BJ (cell line): Measurements from ENCODE around the gene ETV4. TPM values are rescaled to one million over a fixed set of nuclear protein-coding genes. Genes with fewer than 3 reads are reported as not detected.

Source experiments
- CTCF ChIA-PET: fragments of 350-600 bp; formaldehyde crosslinking; extraction: SDS; loops from one replicate; lab custom pipeline; 2021; ENCODE audit warnings: antibody characterized with exemption, inconsistent platforms; lab: Yijun Ruan, JAX
- POLR2A ChIA-PET: fragments of 300-600 bp; sonication (Branson Sonifier 250); formaldehyde crosslinking; extraction: SDS; loops from one replicate; lab custom pipeline; 2021; ENCODE audit warnings: antibody characterized with exemption; lab: Charles Lee
- DNase-seq: peaks from one replicate; pipeline ENCODE4 v3.0.0-alpha.2; 2011; ENCODE audit warnings: low read depth
- H3K27me3 ChIP-seq: 2 replicates; pipeline ENCODE4 v1.6.0; 2011; ENCODE audit warnings: low read length; ENCODE audit not compliant: control insufficient read depth, insufficient read depth
- H3K36me3 ChIP-seq: 2 replicates; pipeline ENCODE4 v1.5.1; 2011; ENCODE audit warnings: low read length; ENCODE audit not compliant: control insufficient read depth, insufficient read depth
- H3K4me3 ChIP-seq: 2 replicates; pipeline ENCODE4 v1.5.1; 2011; ENCODE audit warnings: low read depth, mild to moderate bottlenecking, control low read depth, low read length
- polyA plus RNA-seq: library from polyadenylated mRNA; depleted of rRNA; stranded (reverse); fragments of >200 nt; gene quantifications from 2 replicates; pipeline ENCODE4 v1.2.3, GENCODE V29; 2011
- TF ChIP-seq, protein P1 (sequence below): IDR thresholded peaks from 2 replicates; pipeline ENCODE4 v1.5.1; 2011; ENCODE audit warnings: low read depth, mild to moderate bottlenecking, control low read depth, inconsistent platforms, low read length, moderate library complexity; ENCODE audit not compliant: insufficient read depth

The ETV4 gene
- polyA plus RNA-seq, 1 experiment = 6.6 TPM

DNA sequence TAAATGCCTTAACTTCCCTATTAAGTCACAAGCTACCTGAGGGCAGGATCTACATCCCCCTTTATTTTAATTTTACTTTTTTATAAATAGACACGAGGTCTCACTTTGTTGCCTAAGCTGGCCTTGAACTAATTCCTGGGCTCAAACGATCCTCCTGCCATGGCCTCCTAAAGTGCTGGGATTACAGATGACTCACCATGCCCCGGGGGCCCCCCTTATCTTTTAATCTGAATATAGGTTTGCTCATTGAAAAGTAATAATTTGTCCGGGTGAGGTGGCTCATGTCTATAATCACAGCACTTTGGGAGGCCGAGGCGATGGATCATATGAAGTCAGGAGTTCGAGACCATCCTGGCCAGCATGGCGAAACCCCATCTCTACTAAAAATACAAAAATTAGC, 14.2 kb downstream of the ETV4 start:
- Histone ChIP-seq H3K4me3 (no peak overlapping the region), H3K36me3 (peaks cover 2% of the 10 kb centered on the region), H3K27me3 (no peaks in the 10 kb centered on the region)
- DNase-seq = no peak
- TF ChIP-seq, protein P1, sequence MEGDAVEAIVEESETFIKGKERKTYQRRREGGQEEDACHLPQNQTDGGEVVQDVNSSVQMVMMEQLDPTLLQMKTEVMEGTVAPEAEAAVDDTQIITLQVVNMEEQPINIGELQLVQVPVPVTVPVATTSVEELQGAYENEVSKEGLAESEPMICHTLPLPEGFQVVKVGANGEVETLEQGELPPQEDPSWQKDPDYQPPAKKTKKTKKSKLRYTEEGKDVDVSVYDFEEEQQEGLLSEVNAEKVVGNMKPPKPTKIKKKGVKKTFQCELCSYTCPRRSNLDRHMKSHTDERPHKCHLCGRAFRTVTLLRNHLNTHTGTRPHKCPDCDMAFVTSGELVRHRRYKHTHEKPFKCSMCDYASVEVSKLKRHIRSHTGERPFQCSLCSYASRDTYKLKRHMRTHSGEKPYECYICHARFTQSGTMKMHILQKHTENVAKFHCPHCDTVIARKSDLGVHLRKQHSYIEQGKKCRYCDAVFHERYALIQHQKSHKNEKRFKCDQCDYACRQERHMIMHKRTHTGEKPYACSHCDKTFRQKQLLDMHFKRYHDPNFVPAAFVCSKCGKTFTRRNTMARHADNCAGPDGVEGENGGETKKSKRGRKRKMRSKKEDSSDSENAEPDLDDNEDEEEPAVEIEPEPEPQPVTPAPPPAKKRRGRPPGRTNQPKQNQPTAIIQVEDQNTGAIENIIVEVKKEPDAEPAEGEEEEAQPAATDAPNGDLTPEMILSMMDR = no peak
- POLR2A ChIA-PET = no interaction called here
- CTCF ChIA-PET = interaction anchor here (1.2 to 1.7 kb wide), 2 partner anchors 12 to 45 kb away, joined by 4 to 5 read pairs; no protein-coding TSS in a partner anchor

DNA sequence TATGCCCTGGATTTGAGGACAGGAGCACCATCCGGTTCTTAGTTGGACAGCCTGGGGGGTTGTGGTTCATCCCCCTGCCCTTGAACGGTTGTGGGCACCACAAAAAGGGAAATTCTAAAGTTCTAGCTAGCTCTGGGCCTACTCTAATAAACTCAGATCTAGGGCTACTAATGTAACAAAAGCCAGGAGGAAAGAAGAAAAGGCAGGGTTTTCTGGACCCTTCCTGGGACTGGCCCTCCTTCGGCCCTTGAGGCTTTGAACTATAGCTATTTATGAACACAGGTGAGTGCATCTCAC, 15.1 kb downstream of the ETV4 start:
- POLR2A ChIA-PET = no interaction called here
- H3K36me3 ChIP-seq = peaks cover 5% of the 10 kb centered on the region
- H3K27me3 ChIP-seq = no peaks in the 10 kb centered on the region
- DNase-seq = no peak
- TF ChIP-seq, protein P1 = no peak
- CTCF ChIA-PET = interaction anchor here (1.1 to 2.0 kb wide), 7 partner anchors 11 to 142 kb away, joined by 3 to 9 read pairs (median 5); partner anchors contain the start of gene DHX8
- H3K4me3 ChIP-seq = no peak overlapping the region

DNA sequence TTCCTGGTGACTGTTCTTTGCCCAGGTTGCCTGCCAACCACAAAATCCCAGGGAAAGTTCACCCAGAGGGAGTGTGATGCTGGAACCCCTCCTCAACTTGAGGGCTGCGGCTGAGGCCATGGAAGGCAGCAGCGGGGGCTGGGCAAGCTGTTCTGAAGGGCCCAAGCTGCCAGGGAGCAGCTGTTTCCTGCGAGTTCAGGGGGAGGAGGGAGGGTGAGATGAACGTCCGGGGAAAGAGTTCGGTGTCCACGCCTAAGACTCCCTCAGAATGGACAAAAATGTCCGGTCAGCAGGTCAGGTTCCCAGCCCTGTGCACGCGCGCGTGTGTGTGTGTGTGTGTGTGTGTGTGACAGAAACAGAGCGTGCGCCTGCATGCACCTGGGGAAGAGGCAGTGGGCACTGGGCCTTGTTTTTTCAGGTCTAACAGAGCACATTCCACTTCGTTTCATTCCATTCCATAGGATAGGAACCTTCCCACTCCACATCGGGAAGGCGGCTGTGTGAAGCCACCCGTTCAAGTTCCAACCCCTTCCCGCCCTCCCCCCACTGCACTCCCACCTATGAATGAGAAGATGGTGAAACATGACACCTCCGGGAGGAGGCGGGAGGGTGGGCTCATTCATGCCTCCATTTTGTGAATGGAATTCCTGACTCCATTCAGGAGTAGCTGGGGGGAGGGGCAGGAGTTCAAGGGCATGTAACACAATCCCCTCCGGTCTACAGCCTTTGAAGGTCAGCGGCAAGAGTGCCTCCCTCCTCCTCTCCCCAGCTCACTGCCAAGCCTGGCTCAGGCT, 15.7 kb downstream of the ETV4 start:
- DNase-seq = no peak
- Histone ChIP-seq H3K27me3 (no peaks in the 10 kb centered on the region), H3K36me3 (peaks cover 8% of the 10 kb centered on the region), H3K4me3 (no peak overlapping the region)
- ChIA-PET CTCF (interaction anchor here (1.1 to 2.0 kb wide), 7 partner anchors 11 to 143 kb away, joined by 3 to 9 read pairs (median 5); partner anchors contain the start of gene DHX8), POLR2A (interaction anchor here (0.7 kb wide), 1 partner anchor 131 kb away, joined by 4 read pairs; no protein-coding TSS in a partner anchor)
- TF ChIP-seq, protein P1 = no peak

DNA sequence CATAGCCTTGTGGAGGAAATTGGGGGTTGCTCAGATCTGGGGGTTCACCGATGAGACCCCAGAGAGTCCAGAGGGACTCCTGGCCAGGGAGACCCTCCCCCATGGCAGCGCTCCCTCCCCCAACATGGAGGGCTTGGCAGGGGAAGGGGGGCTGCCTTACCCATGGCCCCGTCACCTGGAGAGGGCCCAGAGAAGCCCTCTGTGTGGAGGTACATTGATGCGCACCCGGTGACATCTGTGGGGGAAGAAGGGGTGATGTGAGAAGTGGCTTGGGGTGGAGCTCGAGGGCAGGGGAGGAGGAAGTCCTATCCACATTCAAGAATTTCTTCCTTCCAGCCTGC, 16.2 kb downstream of the ETV4 start:
- Histone ChIP-seq H3K4me3 (no peak overlapping the region), H3K36me3 (peaks cover 8% of the 10 kb centered on the region), H3K27me3 (no peaks in the 10 kb centered on the region)
- ChIA-PET CTCF (interaction anchor here (1.1 to 2.1 kb wide), 6 partner anchors 12 to 143 kb away, joined by 3 to 9 read pairs (median 6); partner anchors contain the start of gene DHX8), POLR2A (interaction anchor here (0.7 kb wide), 1 partner anchor 131 kb away, joined by 4 read pairs; no protein-coding TSS in a partner anchor)
- TF ChIP-seq, protein P1 = no peak
- DNase-seq = no peak

DNA sequence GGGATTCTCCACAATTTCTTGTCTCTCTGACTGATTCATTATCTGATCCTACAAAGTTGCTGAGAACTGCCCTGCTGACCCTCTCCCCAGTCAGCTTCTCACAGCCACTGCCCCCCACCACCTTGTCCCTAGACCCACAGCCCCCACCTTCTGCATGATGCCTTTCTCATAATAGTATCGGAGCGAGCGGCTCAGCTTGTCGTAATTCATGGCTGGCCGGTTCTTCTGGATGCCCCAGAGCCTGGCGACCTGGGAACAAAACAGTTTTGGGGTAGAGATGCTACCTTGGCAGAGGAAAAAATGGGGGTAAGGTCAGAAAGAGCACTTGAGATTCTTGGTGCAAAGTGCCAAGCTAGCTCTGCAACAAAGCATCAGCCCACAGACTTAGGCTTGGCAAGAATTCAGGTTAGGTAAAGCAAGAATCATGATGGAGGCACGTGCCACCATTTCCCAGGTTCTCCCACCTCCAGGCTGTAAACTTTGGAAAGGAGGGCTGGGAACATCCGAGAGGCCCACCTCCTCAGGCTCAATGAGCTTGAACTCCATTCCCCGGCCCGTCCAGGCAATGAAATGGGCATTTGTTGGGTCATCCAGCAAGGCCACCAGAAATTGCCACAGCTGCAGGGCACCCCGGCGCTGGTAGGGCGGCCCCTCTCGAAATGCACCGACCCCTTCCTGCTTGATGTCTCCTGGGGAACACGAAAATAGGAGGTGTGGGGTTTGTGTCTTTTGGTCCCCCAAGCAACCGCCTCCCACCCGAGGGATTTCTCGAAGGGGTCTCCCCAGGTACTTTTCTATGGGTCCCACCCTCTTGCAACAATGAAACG, 16.9 kb downstream of the ETV4 start:
- CTCF ChIA-PET = interaction anchor here (0.6 to 2.6 kb wide), 5 partner anchors 9 to 145 kb away, joined by 3 to 9 read pairs (median 6); no protein-coding TSS in a partner anchor
- H3K4me3 ChIP-seq = no peak overlapping the region
- POLR2A ChIA-PET = no interaction called here
- TF ChIP-seq, protein P1 = no peak
- no peak for DNase-seq
- H3K27me3 ChIP-seq = no peaks in the 10 kb centered on the region
- H3K36me3 ChIP-seq = peaks cover 12% of the 10 kb centered on the region
